ENCODE measurements around the gene SNTG2. TPM values are rescaled to one million over a fixed set of nuclear protein-coding genes. Genes with fewer than 3 reads are reported as not detected.

SNTG2 gene
- total and polyA plus RNA-seq, 11 donors, result 0.19 to 3.2 (median 0.93) TPM

- intact Hi-C loops (cut with DNase I), result no loop called here
- no peaks in the 10 kb centered on the region for H3K4me1 ChIP-seq
- 90 to 98% (median 91%) methylated on average over 3 of the region's 3 CpGs for WGBS, 4 donors
- ATAC-seq, result no peak
- peaks cover 0 to 5% (median 0%) of the 10 kb centered on the region in 12 donors for H3K9me3 ChIP-seq
- no peak overlapping the region for H3K27ac ChIP-seq
- H3K36me3 ChIP-seq, result no peaks in the 10 kb centered on the region
- TF ChIP-seq CTCF (IDR thresholded peaks at IDR 0.05) (no peak), POLR2A (IDR thresholded peaks at IDR 0.05) (no peak)
- no peak overlapping the region for H3K4me3 ChIP-seq
- no peaks in the 10 kb centered on the region for H3K27me3 ChIP-seq
- no peak for DNase-seq
These were observed 231.2 kb downstream of the SNTG2 start for GRCh38 chr2:1181893-1182292.

- no peak for TF ChIP-seq POLR2A (IDR thresholded peaks at IDR 0.05)
- no peak for TF ChIP-seq CTCF (IDR thresholded peaks at IDR 0.05)
- H3K4me1 ChIP-seq, result no peaks in the 10 kb centered on the region
- H3K36me3 ChIP-seq, result no peaks in the 10 kb centered on the region
- peaks cover 0 to 5% (median 0%) of the 10 kb centered on the region in 12 donors for H3K9me3 ChIP-seq
- H3K27ac ChIP-seq, result no peak overlapping the region
- DNase-seq (no peak), ATAC-seq (no peak)
- intact Hi-C loops (cut with DNase I), result no loop called here
- H3K4me3 ChIP-seq, result no peak overlapping the region
- H3K27me3 ChIP-seq, result no peaks in the 10 kb centered on the region
- 84 to 93% (median 88%) methylated on average over 3 of the region's 3 CpGs for WGBS, 4 donors
These were observed 232.7 kb downstream of the SNTG2 start for GRCh38 chr2:1183300-1183699.

GRCh38 chr2:1186421-1186820, 235.8 kb downstream of the SNTG2 start:
- H3K27ac ChIP-seq, result no peak overlapping the region
- H3K36me3 ChIP-seq, result no peaks in the 10 kb centered on the region
- no peak overlapping the region for H3K4me3 ChIP-seq
- H3K27me3 ChIP-seq, result no peaks in the 10 kb centered on the region
- DNase-seq, result no peak
- H3K9me3 ChIP-seq, result peaks cover 0 to 5% (median 0%) of the 10 kb centered on the region in 12 donors
- no peaks in the 10 kb centered on the region for H3K4me1 ChIP-seq
- 54 to 71% (median 61%) methylated on average over 2 of the region's 2 CpGs for WGBS, 4 donors
- intact Hi-C loops (cut with DNase I), result no loop called here
- TF ChIP-seq CTCF (IDR thresholded peaks at IDR 0.05), result no peak
- TF ChIP-seq POLR2A (IDR thresholded peaks at IDR 0.05), result no peak
- ATAC-seq, result no peak

- Histone ChIP-seq H3K27me3 (no peaks in the 10 kb centered on the region), H3K36me3 (no peaks in the 10 kb centered on the region), H3K9me3 (peaks cover 0 to 5% (median 0%) of the 10 kb centered on the region in 12 donors), H3K4me1 (no peaks in the 10 kb centered on the region), H3K4me3 (no peak overlapping the region), H3K27ac (no peak overlapping the region)
- no peak for ATAC-seq
- intact Hi-C loops (cut with DNase I), result no loop called here
- 72 to 80% (median 79%) methylated on average over 3 of the region's 3 CpGs for WGBS, 4 donors
- no peak for TF ChIP-seq CTCF (IDR thresholded peaks at IDR 0.05)
- no peak for TF ChIP-seq POLR2A (IDR thresholded peaks at IDR 0.05)
- DNase-seq, result no peak
These were observed 236.5 kb downstream of the SNTG2 start for GRCh38 chr2:1187189-1187588.

Data from heart left ventricle (tissue), 16 donors.